ENCODE data around the gene PFDN1. TPM values are rescaled to one million over a fixed set of nuclear protein-coding genes. Genes with fewer than 3 reads are reported as not detected.

Gene PFDN1
- total and polyA plus RNA-seq, 4 donors: 14.0 to 30.8 (median 20.7) TPM

- TF ChIP-seq RXRA (IDR thresholded peaks at IDR 0.05) (no peak), ATF3 (IDR thresholded peaks at IDR 0.05) (no peak), HNF4A (conservative IDR thresholded peaks at IDR 0.05) (no peak), ZBTB33 (IDR thresholded peaks at IDR 0.05) (no peak), TAF1 (conservative IDR thresholded peaks at IDR 0.05) (no peak), RAD21 (IDR thresholded peaks at IDR 0.05) (no peak), JUND (IDR thresholded peaks at IDR 0.05) (no peak), FOXA2 (IDR thresholded peaks at IDR 0.05) (no peak)
These were observed 45.2 kb upstream of the PFDN1 start (continued) for GRCh38 chr5:140348104-140348503.

GRCh38 chr5:140347360-140347759 lies 44.5 kb upstream of the PFDN1 start:
- H3K4me1 ChIP-seq (ENCODE audit: control insufficient read depth in 4 of 4, insufficient read depth in 4 of 4, low read length in 3 of 4): peaks cover 0 to 17% (median 13%) of the 10 kb centered on the region in 4 donors
- peak overlapping the region in 1 of 2 donors; percentile 0 for H3K27ac ChIP-seq (ENCODE audit: low read depth in 1 of 2, low read length in 2 of 2)
- H3K4me3 ChIP-seq (ENCODE audit: low read depth in 1 of 3, low read length in 3 of 3): no peak overlapping the region
- TF ChIP-seq FOXA1 (IDR thresholded peaks at IDR 0.05) (no peak), YY1 (IDR thresholded peaks at IDR 0.05) (no peak), NR2F2 (IDR thresholded peaks at IDR 0.05) (no peak), RXRA (IDR thresholded peaks at IDR 0.05) (no peak), RAD21 (IDR thresholded peaks at IDR 0.05) (no peak), SP1 (IDR thresholded peaks at IDR 0.05) (no peak), ATF3 (IDR thresholded peaks at IDR 0.05) (no peak), CTCF (IDR thresholded peaks at IDR 0.05; ENCODE audit: low read depth, low read length, missing input control) (no peak), ZBTB33 (IDR thresholded peaks at IDR 0.05) (no peak), JUND (IDR thresholded peaks at IDR 0.05) (no peak)
- H3K9me3 ChIP-seq (ENCODE audit: control insufficient read depth in 4 of 4, low read length in 3 of 4): no peaks in the 10 kb centered on the region
- H3K27me3 ChIP-seq (ENCODE audit: control insufficient read depth in 4 of 4, insufficient read depth in 4 of 4, low read length in 3 of 4): no peaks in the 10 kb centered on the region
- WGBS: 27% methylated on average over 2 of the region's 2 CpGs
- no peak for DNase-seq (ENCODE audit: low spot score)
- H3K9ac ChIP-seq (ENCODE audit: low read depth in 1 of 2, low read length in 2 of 2): peak overlapping the region; percentile 52
- H3K36me3 ChIP-seq (ENCODE audit: control insufficient read depth in 4 of 4, insufficient read depth in 3 of 4, low read depth in 1 of 4, low read length in 3 of 4): no peaks in the 10 kb centered on the region
